GM20431 (cell line): Measurements from ENCODE around the gene FAM76A.
"Not testable (repeated sequence)": the region's sequence is repeated elsewhere in the genome, so short reads cannot be mapped to it uniquely, and the experiment has no call there.

Source experiments
- in situ Hi-C: fragments of 300-500 bp; cut with MseI, MboI; formaldehyde crosslinking; loops from one replicate; pipeline ENCODE4 v1.15.0; 2020; ENCODE audit warnings: low sequenced_read_pairs; ENCODE audit not compliant: unreplicated experiment

Gene FAM76A

DNA sequence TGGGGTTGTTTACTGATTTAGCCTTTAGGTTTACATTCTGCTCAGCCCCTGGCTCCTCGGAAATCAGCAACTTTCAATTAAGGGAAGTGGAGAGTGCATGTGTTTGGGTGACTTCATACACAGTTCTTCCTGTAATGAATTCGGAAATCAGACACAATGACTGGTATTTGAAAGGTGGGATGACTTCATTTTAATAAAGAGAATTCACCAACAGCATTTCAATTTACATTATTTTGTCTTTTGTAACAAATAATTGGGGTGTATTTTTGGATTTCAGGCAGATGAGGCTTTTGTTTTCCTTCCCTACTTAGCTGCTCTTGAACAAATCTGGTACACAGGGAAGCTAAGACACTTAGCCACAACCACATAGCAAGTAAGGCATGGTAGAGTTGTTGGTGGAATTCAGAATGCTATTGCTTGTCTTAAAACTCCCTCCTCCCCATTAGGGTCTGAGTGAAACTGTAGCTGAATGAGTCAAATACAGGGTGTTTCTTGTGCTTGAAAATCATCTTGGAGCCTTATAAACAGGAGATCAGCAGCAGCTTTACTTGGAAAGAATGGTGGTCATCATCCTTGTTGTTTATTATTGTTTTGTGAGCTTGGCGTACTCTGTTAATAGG, 48.2 kb downstream of the FAM76A start:
- in situ Hi-C loops = no loop called here

- in situ Hi-C loops = no loop called here
Measured at GRCh38 chr1:27774654-27775053, 48.9 kb downstream of the FAM76A start.

DNA sequence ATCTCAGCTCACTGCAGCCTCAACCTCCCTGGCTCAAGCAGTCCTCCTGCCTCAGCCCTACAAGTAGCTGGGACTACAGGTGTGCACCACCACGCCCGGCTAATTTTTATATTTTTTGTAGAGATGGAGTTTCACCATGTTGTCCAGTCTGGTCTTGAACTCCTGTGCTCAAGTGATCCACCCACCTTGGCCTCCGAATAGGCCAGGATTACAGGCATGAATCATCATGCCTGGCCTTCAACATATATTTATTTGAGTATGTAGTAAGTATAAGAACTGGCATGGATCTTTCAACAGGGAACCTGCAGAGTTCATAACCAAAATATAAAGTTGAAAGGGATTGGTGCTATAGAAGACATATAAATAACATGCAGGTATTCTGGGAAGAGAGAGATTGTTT, 49.6 kb downstream of the FAM76A start:
- in situ Hi-C loops = not testable (repeated sequence)

GRCh38 chr1:27776276-27776675, 50.5 kb downstream of the FAM76A start:
- in situ Hi-C loops = not testable (repeated sequence)

GRCh38 chr1:27778056-27778455, 52.3 kb downstream of the FAM76A start:
- in situ Hi-C loops = no loop called here

DNA sequence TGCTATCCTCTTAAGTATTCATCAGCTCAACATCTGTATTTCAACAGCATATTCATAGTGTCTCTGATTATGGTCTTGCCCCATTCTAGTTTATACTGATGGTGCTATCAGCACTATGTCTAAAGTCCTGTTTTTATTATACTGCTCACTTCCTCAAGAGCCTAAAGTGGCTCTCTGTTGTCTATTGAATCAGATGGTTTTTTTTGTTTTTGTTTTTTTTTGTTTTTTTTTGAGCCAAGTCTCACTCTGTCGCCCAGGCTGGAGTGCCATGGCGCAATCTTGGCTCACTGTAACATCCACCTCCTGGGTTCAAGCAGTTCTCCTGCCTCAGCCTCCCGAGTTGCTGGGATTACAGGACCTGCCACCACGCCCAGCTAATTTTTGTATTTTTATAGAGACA, 53.4 kb downstream of the FAM76A start:
- in situ Hi-C loops = no loop called here

- in situ Hi-C loops = no loop called here
Measured at GRCh38 chr1:27782950-27783349, 57.2 kb downstream of the FAM76A start.

GRCh38 chr1:27784700-27785099, 58.9 kb downstream of the FAM76A start:
- in situ Hi-C loops = no loop called here

DNA sequence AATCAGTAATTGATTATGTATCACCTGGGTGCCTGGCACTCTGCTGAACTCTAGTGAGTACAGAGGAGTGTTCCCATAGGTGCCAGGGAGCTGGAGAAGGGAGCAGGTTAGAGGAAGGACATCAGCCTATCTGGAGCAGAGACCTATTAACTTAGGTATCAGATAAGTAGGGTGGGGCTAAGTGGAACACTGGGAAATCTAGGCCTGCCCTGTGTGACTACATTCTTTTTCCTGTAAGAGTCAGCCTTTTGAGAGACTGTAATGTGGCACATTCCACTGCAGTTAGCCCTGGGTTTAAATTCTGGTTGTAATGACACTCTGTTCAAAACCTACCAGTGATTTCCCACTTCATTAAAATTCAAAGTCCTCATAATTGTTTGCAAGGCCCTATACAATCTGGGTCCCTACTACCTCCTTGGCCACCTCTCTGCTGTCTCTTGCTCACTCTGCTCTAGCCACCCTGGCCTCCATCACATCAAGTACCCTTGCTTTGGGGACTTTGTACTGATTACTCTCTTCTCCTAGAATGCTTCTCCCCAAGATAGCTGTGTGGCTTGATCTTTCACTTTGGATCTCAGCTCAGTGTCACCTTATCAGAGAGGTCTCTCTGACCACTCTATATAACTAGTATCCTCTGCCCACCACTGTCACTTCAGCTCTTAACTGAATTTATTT, 60.2 kb downstream of the FAM76A start:
- in situ Hi-C loops = no loop called here

GRCh38 chr1:27787895-27788294, 62.1 kb downstream of the FAM76A start:
- in situ Hi-C loops = no loop called here

- in situ Hi-C loops = no loop called here
Measured at GRCh38 chr1:27789540-27790041, 63.8 kb downstream of the FAM76A start.

DNA sequence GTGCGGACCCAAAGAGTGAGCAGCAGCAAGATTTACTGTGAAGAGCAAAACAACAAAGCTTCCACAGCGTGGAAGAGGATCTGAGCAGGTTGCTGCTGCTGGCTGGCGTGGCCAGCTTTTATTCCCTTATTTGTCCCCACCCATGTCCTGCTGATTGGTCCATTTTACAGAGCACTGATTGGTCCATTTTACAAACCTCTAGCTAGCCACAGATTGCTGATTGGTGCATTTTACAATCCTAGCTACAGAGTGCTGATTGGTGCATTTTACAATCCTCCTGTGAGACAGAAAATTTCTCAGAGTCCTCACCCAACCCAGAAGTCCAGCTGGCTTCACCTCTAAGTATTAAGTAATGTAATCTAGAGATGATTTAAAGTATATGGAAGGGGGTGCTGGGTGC, 64.5 kb downstream of the FAM76A start:
- in situ Hi-C loops = not testable (repeated sequence)

- in situ Hi-C loops = no loop called here
Measured at GRCh38 chr1:27795601-27796000, 69.8 kb downstream of the FAM76A start.

DNA sequence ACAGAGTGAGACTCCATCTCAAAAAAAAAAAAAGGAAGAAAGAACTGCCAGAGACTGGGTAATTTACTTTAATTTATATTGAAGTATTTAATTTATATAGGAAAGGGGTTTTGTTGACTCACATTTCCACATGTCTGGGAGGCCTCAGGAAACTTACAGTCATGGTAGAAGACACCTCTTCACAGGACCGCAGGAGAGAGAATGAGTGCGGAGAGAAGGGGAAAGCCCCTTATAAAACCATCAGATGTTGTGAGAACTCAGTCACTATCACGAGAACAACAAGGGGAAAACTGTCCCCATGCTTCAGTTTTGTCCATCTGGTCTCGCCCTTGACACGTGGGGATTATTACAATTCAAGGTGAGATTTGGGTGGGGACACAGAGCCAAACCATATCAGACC, 79.0 kb downstream of the FAM76A start:
- in situ Hi-C loops = no loop called here

DNA sequence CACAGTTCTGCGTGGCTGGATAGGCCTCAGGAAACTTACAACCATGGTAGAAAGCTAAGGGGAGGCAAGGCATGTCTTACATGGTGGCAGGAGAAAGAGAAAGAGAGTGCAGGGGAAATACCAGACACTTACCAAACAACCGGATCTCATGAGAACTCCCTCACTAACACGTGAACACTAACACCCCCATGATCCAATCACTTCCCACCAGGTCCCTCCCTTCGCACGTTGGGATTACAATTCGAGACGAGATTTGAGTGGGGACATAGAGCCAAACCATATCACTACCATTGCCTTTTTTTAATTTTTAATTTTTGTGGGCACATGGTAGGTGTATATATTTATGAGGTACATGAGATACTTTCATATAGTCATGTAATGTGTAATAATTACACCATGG, 81.0 kb downstream of the FAM76A start:
- in situ Hi-C loops = no loop called here

DNA sequence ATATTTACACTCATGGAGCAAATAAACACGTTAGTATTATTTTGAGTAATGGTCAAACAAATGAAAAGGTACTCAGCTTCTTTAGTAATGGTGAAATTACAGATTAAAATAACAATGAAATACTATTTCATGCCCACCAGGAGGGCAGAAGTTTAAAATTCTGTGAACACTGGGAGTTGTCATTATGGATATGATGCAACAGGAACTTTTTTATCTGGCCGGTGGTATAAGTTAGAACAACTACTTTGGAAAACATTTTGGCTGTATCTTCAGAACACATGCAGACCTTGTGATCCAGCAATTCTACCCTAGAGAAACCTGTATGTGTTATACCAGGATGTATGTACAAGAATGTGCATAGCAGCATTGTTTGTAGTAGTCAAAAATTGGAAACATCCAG, 81.6 kb downstream of the FAM76A start:
- in situ Hi-C loops = no loop called here

- in situ Hi-C loops = not testable (repeated sequence)
Measured at GRCh38 chr1:27808131-27808530, 82.4 kb downstream of the FAM76A start.

- in situ Hi-C loops = no loop called here
Measured at GRCh38 chr1:27809883-27810282, 84.1 kb downstream of the FAM76A start.

DNA sequence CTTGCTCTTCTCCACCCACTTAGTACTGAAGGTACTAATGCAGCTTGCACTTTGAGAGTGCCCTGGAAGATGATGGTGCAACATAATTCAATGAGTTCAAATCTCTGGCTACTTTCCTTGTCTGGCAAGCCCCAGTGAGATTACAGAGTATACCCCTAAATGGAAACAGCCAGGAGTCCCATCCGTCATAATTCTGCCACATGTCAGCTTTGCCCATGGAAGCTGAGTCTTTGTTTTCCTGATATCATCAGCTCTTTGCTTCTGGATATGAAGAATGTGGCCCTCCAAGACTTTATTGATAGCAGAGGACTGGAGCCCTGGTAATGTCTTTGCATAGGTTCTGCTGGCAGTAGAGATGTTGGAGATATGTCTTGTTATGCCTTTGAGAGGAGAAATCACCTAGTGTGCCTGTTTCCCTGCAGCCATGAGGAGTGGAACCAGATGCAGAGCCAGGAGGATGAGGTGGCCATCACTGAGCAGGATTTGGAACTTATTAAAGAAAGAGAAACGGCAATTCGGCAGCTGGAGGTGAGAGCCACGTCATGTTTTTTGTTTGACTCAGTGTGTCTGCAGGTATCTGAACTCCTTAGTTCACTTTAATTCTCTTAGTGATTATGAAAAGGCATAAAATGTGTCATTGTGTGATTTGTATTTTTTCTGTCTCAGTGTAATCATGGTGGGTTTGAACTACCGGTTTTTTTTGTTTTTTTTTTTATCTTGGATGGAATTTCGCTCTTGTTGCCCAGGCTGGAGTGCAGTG, 86.2 kb downstream of the FAM76A start:
- in situ Hi-C loops = no loop called here
